ENCODE measurements around the gene MEMO1. TPM values are rescaled to one million over a fixed set of nuclear protein-coding genes. Genes with fewer than 3 reads are reported as not detected.
A peak's percentile ranks its signal among the peaks of the same experiment; 100 is the strongest.

Gene MEMO1
- total and polyA plus RNA-seq, 9 of the 15 experiments (the other 6 are each of a cell fraction or from before 2014, with no cell fraction given) = 22.1 to 87.7 (median 61.2) TPM

DNA sequence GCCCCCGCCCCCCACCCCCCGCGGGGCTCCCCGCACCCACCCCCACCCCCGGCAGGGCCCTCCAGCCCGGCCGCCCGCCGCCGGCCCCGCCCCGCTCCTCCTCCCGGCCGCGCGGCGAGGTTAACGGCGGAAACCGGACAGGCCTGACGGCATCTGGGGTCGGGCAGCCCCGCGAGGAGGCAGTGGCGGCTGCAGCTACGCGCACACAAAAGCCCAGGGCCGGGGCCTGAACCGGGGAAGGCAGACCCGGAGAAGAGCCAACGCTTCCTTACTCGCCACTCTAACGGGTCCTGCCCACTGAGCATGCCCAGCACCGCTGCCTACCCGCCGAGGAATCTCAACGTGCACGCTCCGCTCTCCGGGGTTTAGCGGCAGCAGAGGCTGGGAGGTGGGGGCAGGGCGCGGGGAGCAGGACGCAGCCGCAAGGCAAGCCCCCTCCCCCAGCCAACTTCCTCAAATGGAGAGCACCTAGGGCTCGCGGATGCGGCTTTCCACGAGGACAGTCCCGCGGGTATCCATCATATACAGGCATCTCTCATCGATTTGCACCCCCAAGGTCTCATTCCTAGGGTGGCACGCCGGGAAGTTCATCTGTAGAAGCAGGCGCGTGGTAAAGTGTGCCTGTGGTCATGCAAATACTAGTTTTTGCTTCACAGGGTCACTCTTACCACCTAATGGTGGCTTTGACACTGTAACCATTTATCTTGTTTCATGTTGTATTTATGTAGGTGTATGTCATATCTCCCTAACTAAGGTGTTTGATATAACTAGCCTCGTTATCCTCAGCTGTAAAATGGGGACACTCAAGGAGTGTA, at the start of gene MEMO1 (continued):
- TF ChIP-seq, protein P1, sequence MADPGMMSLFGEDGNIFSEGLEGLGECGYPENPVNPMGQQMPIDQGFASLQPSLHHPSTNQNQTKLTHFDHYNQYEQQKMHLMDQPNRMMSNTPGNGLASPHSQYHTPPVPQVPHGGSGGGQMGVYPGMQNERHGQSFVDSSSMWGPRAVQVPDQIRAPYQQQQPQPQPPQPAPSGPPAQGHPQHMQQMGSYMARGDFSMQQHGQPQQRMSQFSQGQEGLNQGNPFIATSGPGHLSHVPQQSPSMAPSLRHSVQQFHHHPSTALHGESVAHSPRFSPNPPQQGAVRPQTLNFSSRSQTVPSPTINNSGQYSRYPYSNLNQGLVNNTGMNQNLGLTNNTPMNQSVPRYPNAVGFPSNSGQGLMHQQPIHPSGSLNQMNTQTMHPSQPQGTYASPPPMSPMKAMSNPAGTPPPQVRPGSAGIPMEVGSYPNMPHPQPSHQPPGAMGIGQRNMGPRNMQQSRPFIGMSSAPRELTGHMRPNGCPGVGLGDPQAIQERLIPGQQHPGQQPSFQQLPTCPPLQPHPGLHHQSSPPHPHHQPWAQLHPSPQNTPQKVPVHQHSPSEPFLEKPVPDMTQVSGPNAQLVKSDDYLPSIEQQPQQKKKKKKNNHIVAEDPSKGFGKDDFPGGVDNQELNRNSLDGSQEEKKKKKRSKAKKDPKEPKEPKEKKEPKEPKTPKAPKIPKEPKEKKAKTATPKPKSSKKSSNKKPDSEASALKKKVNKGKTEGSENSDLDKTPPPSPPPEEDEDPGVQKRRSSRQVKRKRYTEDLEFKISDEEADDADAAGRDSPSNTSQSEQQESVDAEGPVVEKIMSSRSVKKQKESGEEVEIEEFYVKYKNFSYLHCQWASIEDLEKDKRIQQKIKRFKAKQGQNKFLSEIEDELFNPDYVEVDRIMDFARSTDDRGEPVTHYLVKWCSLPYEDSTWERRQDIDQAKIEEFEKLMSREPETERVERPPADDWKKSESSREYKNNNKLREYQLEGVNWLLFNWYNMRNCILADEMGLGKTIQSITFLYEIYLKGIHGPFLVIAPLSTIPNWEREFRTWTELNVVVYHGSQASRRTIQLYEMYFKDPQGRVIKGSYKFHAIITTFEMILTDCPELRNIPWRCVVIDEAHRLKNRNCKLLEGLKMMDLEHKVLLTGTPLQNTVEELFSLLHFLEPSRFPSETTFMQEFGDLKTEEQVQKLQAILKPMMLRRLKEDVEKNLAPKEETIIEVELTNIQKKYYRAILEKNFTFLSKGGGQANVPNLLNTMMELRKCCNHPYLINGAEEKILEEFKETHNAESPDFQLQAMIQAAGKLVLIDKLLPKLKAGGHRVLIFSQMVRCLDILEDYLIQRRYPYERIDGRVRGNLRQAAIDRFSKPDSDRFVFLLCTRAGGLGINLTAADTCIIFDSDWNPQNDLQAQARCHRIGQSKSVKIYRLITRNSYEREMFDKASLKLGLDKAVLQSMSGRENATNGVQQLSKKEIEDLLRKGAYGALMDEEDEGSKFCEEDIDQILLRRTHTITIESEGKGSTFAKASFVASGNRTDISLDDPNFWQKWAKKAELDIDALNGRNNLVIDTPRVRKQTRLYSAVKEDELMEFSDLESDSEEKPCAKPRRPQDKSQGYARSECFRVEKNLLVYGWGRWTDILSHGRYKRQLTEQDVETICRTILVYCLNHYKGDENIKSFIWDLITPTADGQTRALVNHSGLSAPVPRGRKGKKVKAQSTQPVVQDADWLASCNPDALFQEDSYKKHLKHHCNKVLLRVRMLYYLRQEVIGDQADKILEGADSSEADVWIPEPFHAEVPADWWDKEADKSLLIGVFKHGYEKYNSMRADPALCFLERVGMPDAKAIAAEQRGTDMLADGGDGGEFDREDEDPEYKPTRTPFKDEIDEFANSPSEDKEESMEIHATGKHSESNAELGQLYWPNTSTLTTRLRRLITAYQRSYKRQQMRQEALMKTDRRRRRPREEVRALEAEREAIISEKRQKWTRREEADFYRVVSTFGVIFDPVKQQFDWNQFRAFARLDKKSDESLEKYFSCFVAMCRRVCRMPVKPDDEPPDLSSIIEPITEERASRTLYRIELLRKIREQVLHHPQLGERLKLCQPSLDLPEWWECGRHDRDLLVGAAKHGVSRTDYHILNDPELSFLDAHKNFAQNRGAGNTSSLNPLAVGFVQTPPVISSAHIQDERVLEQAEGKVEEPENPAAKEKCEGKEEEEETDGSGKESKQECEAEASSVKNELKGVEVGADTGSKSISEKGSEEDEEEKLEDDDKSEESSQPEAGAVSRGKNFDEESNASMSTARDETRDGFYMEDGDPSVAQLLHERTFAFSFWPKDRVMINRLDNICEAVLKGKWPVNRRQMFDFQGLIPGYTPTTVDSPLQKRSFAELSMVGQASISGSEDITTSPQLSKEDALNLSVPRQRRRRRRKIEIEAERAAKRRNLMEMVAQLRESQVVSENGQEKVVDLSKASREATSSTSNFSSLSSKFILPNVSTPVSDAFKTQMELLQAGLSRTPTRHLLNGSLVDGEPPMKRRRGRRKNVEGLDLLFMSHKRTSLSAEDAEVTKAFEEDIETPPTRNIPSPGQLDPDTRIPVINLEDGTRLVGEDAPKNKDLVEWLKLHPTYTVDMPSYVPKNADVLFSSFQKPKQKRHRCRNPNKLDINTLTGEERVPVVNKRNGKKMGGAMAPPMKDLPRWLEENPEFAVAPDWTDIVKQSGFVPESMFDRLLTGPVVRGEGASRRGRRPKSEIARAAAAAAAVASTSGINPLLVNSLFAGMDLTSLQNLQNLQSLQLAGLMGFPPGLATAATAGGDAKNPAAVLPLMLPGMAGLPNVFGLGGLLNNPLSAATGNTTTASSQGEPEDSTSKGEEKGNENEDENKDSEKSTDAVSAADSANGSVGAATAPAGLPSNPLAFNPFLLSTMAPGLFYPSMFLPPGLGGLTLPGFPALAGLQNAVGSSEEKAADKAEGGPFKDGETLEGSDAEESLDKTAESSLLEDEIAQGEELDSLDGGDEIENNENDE (IDR thresholded peaks at IDR 0.05; ENCODE audit: low read depth, low read length) = no peak
- TF ChIP-seq ZNF174 (CRISPR knock-in tag; IDR thresholded peaks at IDR 0.05) (no peak), THAP12 (CRISPR knock-in tag; IDR thresholded peaks at IDR 0.05) (no peak; the same call in 1 of the 2 replicates), E2F8 (IDR thresholded peaks at IDR 0.05; ENCODE audit: low read depth, partially characterized antibody) (peak; percentile 86), TARDBP (IDR thresholded peaks at IDR 0.05) (peak; percentile 96), RBM15 (IDR thresholded peaks at IDR 0.05; ENCODE audit: insufficient read depth, low read length) (no peak), HNRNPUL1 (IDR thresholded peaks at IDR 0.05; ENCODE audit: low read length) (no peak), ZKSCAN8 (CRISPR knock-in tag; IDR thresholded peaks at IDR 0.05) (no peak), YY1 (IDR thresholded peaks at IDR 0.05; ENCODE audit: borderline replicate concordance in 1 of 3, control insufficient read depth in 1 of 3, extremely low read depth in 1 of 3, insufficient read depth in 3 of 3, insufficient read length in 1 of 3, insufficient replicate concordance in 2 of 3, low read depth in 1 of 3, low read length in 2 of 3) (peak in 2 of 3 experiments; percentile 74 to 79)
